Left colon (tissue), 2 donors: Measurements from ENCODE around the gene TOB2. TPM values are rescaled to one million over a fixed set of nuclear protein-coding genes. Genes with fewer than 3 reads are reported as not detected.
"Not testable (repeated sequence)": the region's sequence is repeated elsewhere in the genome, so short reads cannot be mapped to it uniquely, and the experiment has no call there.

Experiments
- ATAC-seq: fragments of 200-7000 bp; cut with Tn5 transposase; one replicate; pipeline ENCODE4 v1.9.1; 2020; ENCODE audit warnings: mild to moderate bottlenecking, moderate library complexity
- DNase-seq, 2 donors: peaks; one replicate each; pipeline ENCODE4 v3.0.0-alpha.2; 2020
- intact Hi-C, 2 donors: fragments of 100-400 bp; cut with DNase I in 1 of 2; cut with micrococcal nuclease in 1 of 2; formaldehyde crosslinking; loops; one replicate each; pipeline versions ENCODE4 v1.11.2 to v1.14.0; 2022; cut with DNase I, micrococcal nuclease
- total RNA-seq, 2 donors: library from RNA; stranded (reverse); fragmentation: NEBNext Ultra II Directional; extraction: Animal tissue kit (Norgen Biotek cat#: 25700); gene quantifications; one replicate each; pipeline ENCODE4 v1.2.1, GENCODE V29; 2021
- donor health status: DM: no; HTN: no; CAD: no.
- donor health status: DM: yes; HTN: yes; CAD: no.

Gene TOB2
- total RNA-seq, 2 donors from 2014 or later, result 57.5 to 66.7 TPM

DNA sequence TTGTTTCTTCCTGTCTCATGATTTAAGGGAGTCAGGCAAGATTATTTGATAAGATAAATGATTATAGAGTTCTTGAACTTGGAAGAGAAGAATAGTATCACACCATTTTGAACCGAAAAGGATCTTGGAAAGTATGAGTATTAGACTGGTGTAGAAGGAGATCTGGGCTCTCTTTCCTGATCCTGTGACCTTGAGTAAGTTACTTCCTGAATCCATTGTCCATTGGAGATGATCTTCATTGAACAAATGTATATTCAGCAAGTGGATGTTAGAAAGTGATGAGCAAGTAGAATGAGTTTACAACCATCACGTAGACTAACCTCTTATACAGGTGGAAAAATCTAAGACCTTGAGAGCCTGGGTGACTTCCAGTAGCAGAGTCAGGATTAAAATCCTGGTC lies 24.3 kb upstream of the TOB2 start:
- DNase-seq, result no peak
- ATAC-seq, result no peak
- intact Hi-C loops, result no loop called here

DNA sequence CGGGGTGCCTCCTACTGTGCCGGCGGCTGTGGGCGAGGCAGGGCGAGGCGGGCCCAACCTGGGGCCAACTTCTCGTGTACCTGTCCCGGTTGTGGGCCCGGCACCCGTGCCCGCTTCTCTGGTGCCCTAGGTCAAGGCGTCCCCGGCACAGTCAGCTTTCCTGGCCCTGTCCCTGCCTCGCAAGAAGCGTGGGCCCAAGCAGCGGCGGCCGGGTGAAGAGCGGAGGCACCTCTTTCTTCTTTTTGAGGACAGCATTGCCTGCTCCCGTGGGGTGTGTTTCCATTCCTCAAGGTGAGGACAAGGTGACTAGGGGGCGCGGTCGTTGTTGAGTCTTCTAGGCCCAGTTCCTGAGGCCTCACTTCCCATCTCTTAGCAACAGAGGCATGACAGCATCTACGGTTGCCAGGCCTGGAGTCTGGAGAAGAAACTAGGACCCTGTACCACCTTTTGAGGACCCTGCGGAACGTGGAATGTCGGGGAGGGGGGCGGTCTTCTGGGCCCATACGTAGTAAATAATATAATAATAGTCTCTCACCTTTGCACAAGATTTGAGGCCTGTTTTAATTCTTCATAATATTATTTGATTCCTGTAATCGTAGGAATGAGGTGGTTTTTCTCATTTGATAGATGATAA lies 22.7 kb upstream of the TOB2 start:
- peak; percentile 66 for ATAC-seq
- intact Hi-C loops, result no loop called here
- DNase-seq, result peak; percentile 79 to 82

DNA sequence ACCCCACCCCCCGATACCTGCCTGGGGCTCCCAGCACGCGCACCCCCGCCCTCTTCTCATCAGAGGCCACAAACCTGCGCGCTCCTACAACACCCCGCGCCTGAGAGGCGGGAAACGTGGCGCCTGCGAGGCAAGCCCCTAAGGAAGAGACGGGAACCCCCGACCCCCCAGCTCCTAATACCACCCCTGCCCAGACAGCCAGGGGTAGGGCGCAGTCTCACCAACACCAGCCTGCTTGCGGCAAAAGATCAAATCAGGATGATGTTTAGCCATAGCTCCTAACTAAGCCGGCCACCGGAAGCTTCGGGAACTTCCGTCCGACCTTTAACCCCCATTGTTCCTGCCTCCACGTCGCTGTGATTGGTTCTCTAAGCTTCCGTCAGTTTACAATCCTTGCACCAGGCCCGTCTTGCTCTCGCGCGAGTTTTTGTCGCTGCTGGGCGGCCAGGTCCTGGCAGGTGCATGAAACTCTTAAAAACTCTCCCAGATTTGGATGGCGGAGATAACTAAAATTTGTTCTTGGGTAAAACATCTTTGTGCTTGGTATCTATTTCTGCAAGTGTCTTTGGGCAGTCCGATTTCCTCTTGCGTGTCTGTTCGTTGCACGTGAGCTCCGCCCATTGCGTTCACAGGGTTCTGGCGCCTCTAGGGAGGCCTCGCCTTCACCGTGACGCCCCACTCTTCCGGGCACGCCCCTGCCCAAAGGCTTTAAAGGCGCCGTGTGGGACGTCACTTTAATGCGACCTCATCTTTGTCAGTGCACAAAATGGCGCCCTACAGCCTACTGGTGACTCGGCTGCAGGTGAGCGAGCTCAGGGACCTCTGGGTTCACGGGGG lies 22.0 kb upstream of the TOB2 start, which contains the start of the genes ACO2 and PHF5A:
Gene ACO2, plus strand, starts transcription at position 737 of the 837 bp plus-strand sequence. Its CDS starts 30 bp downstream, at position 767.
Gene PHF5A, minus strand, starts transcription at position 312 of the 837 bp plus-strand sequence. Its CDS starts 39 bp downstream, at position 273.
- intact Hi-C loops, result no loop called here
- DNase-seq (peak; percentile 96 to 99), ATAC-seq (peak; percentile 90)

DNA sequence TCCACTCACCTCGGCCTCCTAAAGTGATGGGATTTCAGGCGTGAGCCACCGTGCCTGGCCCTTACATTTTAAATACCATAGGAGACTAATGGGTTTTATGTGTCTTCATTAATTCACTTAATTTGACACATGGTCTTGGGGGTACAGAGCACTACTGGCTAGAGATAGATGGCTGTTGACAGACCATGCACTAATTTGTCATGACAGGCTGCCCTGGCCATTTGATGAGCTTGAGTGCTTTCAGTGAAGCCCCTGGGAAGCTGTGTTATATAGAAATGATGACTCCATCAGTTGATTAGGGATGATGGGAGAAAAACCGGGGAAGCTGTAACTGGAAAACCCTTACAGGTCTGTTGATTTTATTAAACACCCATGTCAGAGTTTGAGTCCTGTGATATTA lies 15.3 kb upstream of the TOB2 start:
- ATAC-seq (no peak), DNase-seq (no peak)
- intact Hi-C loops, result no loop called here

DNA sequence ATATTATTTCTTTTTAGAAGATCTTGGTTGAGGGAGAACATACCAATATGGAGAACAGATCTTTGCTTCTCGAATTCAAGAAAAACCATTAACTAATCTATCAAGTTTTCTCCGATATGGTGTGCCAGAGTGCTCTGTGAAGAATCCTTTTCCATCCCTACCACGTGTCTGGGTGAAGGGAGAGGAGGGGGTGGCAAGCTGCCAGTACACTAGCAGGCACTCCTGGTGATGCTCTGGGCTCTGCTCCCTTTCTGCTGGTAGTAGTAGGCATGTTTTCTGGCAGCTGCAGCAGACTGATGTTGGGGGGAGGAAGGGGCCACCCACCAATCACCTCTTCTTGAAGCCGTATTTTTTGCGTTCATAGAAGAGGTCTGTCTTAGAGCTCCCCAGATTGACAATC lies 13.5 kb upstream of the TOB2 start:
- DNase-seq, intact Hi-C loops, ATAC-seq: not testable (repeated sequence)

- intact Hi-C loops, result no loop called here
- DNase-seq (no peak), ATAC-seq (no peak)
Measured at GRCh38 chr22:41459431-41459830, 12.8 kb upstream of the TOB2 start.

DNA sequence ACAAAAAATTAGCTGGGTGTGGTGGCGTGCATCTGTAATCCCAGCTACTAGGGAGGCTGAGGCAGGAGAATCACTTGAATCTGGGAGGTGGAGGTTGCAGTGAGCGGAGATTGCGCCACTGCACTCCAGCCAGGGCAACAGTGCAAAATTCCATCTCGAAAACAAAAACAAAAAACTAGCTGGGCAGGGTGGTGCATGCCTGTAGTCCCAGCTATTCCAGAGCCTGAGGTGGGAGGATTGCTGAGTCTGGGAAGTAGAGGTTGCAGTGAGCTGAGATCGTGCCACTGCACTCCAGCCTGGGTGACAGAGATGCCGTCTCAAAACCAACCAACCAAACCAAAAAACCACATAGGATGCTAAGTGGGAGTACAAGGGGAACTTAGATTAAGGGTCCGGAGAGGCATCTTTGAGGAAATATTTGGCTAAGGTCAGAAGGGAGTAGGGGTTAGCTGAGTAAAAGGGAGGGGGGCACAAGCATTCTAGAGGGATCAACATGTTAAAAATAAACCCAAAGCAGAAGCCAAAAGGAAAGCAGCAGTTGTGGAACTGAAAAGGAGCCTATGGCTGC lies 11.6 kb upstream of the TOB2 start:
- no peak for ATAC-seq
- intact Hi-C loops, result no loop called here
- no peak for DNase-seq

GRCh38 chr22:41448189-41448808 lies 1.7 kb upstream of the TOB2 start:
- intact Hi-C loops, result no loop called here
- DNase-seq (peak; percentile 96 to 98), ATAC-seq (peak; percentile 67)

GRCh38 chr22:41447435-41448188 lies 1.0 kb upstream of the TOB2 start:
- peak; percentile 39 for ATAC-seq
- intact Hi-C loops, result no loop called here
- DNase-seq, result peak; percentile 68 to 78

DNA sequence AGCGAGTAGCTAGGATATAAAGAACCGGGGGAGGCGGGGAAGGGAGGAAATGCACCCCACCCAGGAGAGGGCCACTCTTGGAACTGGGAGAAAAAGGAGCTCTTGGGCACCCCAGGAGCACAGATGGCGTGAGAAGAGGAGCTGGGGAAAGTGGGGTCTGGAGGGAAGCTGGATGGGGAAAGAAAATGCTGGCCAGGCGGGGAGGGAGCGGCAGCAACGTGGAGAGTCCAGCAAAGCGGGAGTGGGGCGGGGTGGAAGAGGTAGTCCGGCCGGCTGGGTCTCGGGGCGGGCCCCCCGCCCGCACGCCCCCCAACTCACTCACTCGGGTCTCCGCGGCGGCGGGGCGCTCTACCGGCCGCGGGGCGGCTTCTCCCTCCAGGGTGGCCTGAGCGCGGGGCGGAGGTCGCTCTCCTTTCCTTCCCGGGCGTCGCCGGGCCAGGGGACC lies 522 bp downstream of the TOB2 start:
- intact Hi-C loops, result no loop called here

GRCh38 chr22:41445129-41446056 lies 1.2 kb downstream of the TOB2 start:
- DNase-seq (peak; percentile 38 to 40), ATAC-seq (no peak)
- intact Hi-C loops, result no loop called here

More for the DNA sequence above, 522 bp downstream of the TOB2 start:
- ATAC-seq (peak; percentile 1), DNase-seq (peak; percentile 35 to 58)

GRCh38 chr22:41444360-41445128 lies 2.1 kb downstream of the TOB2 start:
- ATAC-seq, result peak; percentile 54
- intact Hi-C loops, result no loop called here
- DNase-seq, result peak; percentile 89 to 95

DNA sequence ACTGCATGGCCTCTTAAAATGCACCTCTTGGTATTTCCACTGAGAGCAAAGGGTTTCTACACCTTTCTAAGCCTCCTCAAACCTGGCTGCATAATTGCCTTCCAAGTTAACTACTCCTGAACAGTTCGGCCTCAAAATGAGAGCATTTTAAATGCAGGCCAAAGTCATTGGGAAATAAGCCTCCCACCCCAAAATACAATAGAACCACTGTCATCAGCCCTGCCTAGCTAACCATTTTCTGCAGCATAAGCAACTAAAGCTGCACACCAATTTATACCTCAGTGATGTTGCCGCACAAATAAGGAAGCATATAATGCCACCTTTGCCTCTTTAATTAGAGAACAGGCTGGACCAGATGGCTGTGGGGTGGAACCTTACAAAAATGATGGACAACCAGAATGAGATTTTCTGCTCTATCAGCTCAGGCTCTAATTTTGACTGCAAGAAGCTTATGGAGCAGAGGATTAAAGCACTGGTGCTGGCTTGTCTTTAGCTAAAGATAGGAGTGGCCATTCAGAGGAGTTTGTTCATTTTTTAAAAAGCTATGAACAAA lies 4.3 kb downstream of the TOB2 start:
- ATAC-seq (no peak), DNase-seq (no peak)
- intact Hi-C loops, result no loop called here

DNA sequence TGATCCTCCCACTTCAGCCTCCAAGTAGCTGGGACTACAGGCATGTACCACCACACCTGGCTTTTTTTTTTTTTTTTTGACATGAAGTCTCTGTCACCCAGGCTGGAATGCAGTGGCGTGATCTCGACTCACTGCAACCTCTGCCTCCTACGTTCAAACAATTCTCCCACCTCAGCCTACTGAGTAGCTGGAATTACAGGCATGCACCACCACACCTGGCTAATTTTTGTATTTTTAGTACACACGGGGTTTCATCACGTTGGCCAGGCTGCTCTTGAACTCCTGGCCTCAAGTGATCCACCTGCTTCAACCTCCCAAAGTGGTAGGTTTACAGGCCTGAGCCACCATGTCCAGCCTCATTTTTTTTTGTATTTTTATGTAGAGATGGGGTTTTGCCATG lies 6.1 kb downstream of the TOB2 start:
- DNase-seq, ATAC-seq, intact Hi-C loops: not testable (repeated sequence)

DNA sequence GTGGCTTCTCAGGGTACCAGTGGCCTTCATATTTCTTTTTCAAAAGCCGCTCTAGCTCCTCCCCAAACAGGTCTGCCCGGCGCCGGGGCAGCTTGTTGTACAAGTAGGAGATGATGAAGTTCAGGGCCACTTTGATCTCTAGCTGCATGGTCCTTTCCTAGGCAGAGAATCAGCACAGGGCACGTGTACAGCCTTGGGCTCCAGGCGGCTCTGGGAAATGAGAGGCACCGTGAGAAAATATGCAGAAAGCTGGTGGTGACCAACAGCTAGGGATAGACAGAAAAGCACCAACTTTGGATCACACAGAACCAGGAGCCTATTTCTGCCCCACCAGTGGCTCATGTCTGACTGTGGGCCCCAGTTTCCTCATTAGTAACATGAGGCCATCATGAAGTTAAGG lies 9.4 kb downstream of the TOB2 start:
- intact Hi-C loops, result no loop called here
- DNase-seq (no peak), ATAC-seq (no peak)

DNA sequence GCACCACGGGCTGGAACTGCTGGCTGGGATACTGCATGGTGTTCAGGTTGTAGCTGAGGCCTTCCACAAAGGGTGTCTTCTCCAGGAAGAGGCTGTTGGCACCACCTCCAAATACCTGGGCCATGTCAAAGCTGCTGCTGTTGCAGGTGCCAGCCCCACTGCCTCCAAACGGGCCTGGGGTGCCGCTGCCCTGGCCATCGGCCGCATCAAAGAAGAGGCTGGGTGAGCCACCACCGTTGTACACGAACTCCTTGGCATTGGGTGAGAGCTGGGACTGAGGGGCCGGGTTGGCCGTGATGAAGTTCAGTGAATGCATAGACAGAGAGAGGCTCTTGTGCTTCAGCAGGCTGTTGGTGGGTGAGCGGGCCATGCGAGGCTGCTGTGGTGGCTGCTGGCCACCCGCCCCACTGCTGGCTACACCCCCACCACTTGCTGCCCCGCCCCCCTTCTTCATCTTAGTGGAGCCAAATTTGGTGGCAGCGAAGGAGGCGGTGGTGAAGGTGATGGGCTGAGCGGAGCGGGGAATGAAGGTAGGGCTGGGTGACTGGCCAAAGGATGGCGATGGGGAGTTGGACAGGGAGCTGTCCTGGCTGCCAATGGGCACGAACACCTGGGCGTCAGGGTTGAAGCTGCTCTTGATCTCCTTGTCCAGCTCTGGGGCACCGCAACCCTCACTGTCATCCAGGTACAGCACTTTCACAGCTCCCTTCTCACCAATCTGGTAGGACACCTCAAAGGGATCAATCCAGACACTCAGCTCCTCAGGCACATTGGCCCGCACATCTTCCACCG lies 10.1 kb downstream of the TOB2 start:
- intact Hi-C loops, result no loop called here
- ATAC-seq (peak; percentile 8), DNase-seq (no peak)
